IMR-90 (cell line): ENCODE data around the gene CYP4F2. TPM values are rescaled to one million over a fixed set of nuclear protein-coding genes. Genes with fewer than 3 reads are reported as not detected.

Source experiments
- ATAC-seq: fragments of 200-7000 bp; cut with Tn5 transposase; 2 replicates; pipeline ENCODE4 v1.9.1; 2020; ENCODE audit warnings: low read depth, mild to moderate bottlenecking, moderate library complexity
- BruUV-seq: library from RNA; stranded (reverse); fragments of 400-500 nt; replicated peaks from 2 replicates; lab custom pipeline; 2021; lab: Mats Ljungman, UMichigan
- CTCF ChIA-PET: fragments of 300-600 bp; formaldehyde crosslinking; extraction: SDS; loops from one replicate; lab custom pipeline; 2021; ENCODE audit warnings: antibody characterized with exemption; lab: Yijun Ruan, JAX
- POLR2A ChIA-PET: fragments of 300-600 bp; sonication (Branson Sonifier 250); formaldehyde crosslinking; loops from one replicate; lab custom pipeline; 2022; ENCODE audit warnings: antibody characterized with exemption; ENCODE audit not compliant: unreplicated experiment; lab: Charles Lee
- DNase-seq: peaks from one replicate; pipeline ENCODE4 v3.0.0; 2013
- H2AFZ ChIP-seq: replicated peaks from 2 replicates; pipeline ENCODE3; 2013; ENCODE audit warnings: low read length, mild to moderate bottlenecking; ENCODE audit not compliant: poor library complexity
- H2AK5ac ChIP-seq: 2 replicates; pipeline ENCODE4 v1.6.1; 2013; ENCODE audit warnings: low read depth, low read length, inconsistent platforms
- H2AK9ac ChIP-seq: replicated peaks from 2 replicates; pipeline ENCODE3; 2013; ENCODE audit warnings: mild to moderate bottlenecking, low read depth, low read length, moderate library complexity; ENCODE audit not compliant: poor library complexity
- H2BK120ac ChIP-seq: 2 replicates; pipeline ENCODE4 v1.6.1; 2013; ENCODE audit warnings: low read depth, low read length, inconsistent platforms
- H2BK15ac ChIP-seq: 3 replicates; pipeline ENCODE4 v1.6.1; 2013; ENCODE audit warnings: low read depth, low read length, inconsistent platforms
- H2BK20ac ChIP-seq: 2 replicates; pipeline ENCODE4 v1.6.1; 2013; ENCODE audit warnings: low read depth, mild to moderate bottlenecking, inconsistent platforms, low read length, moderate library complexity
- H2BK5ac ChIP-seq: 2 replicates; pipeline ENCODE4 v1.6.1; 2013; ENCODE audit warnings: mild to moderate bottlenecking, low read depth, low read length, inconsistent platforms; ENCODE audit not compliant: poor library complexity, severe bottlenecking
- H3K14ac ChIP-seq: replicated peaks from 2 replicates; pipeline ENCODE4 v1.6.1; 2013; ENCODE audit warnings: low read depth, low read length, inconsistent platforms
- H3K18ac ChIP-seq: 2 replicates; pipeline ENCODE4 v1.6.1; 2013; ENCODE audit warnings: low read depth, low read length, control low read depth
- H3K23ac ChIP-seq: 2 replicates; pipeline ENCODE4 v1.6.1; 2013; ENCODE audit warnings: low read depth, low read length, inconsistent platforms
- H3K27ac ChIP-seq: 2 replicates; pipeline ENCODE4 v1.5.1; 2013; ENCODE audit warnings: mild to moderate bottlenecking, control low read depth, low read length; ENCODE audit not compliant: insufficient read depth
- H3K27me3 ChIP-seq: 2 replicates; pipeline ENCODE4 v1.6.1; 2013; ENCODE audit warnings: low read length; ENCODE audit not compliant: control insufficient read depth, insufficient read depth
- H3K36me3 ChIP-seq: 2 replicates; pipeline ENCODE4 v1.6.1; 2013; ENCODE audit warnings: low read length, mixed read lengths; ENCODE audit not compliant: control insufficient read depth, insufficient read depth
- H3K4ac ChIP-seq: 2 replicates; pipeline ENCODE4 v1.6.1; 2013; ENCODE audit warnings: low read depth, low read length, inconsistent platforms
- H3K4me1 ChIP-seq: 2 replicates; pipeline ENCODE4 v1.6.1; 2013; ENCODE audit warnings: low read length, mixed read lengths; ENCODE audit not compliant: control insufficient read depth, insufficient read depth
- H3K4me2 ChIP-seq: 2 replicates; pipeline ENCODE4 v1.6.1; 2013; ENCODE audit warnings: low read depth, mild to moderate bottlenecking, control low read depth, low read length, moderate library complexity
- H3K4me3 ChIP-seq: 2 replicates; pipeline ENCODE4 v1.5.1; 2013; ENCODE audit warnings: low read depth, mild to moderate bottlenecking, control low read depth, low read length, moderate library complexity; ENCODE audit not compliant: insufficient read depth
- H3K56ac ChIP-seq: 2 replicates; pipeline ENCODE4 v1.6.1; 2013; ENCODE audit warnings: low read length, inconsistent platforms; ENCODE audit not compliant: insufficient read depth; ENCODE audit errors: extremely low read depth
- H3K79me1 ChIP-seq, 2 experiments: 2 replicates each; pipeline ENCODE4 v1.6.1; 2013; ENCODE audit warnings: low read length in 2 of 2, inconsistent platforms in 1 of 2, low read depth in 1 of 2
- H3K9ac ChIP-seq: 2 replicates; pipeline ENCODE4 v1.6.1; 2013; ENCODE audit warnings: low read depth, low read length, control low read depth
- H3K9me1 ChIP-seq: 2 replicates; pipeline ENCODE4 v1.6.1; 2013; ENCODE audit warnings: low read length, inconsistent platforms; ENCODE audit not compliant: insufficient read depth
- H3K9me3 ChIP-seq: 2 replicates; pipeline ENCODE4 v1.6.1; 2013; ENCODE audit warnings: low read length; ENCODE audit not compliant: control insufficient read depth, insufficient read depth
- H4K20me1 ChIP-seq: 2 replicates; pipeline ENCODE4 v1.6.1; 2013; ENCODE audit warnings: low read length, inconsistent platforms; ENCODE audit not compliant: insufficient read depth
- H4K5ac ChIP-seq: 2 replicates; pipeline ENCODE4 v1.6.1; 2013; ENCODE audit warnings: mild to moderate bottlenecking, low read depth, low read length, control low read depth
- H4K8ac ChIP-seq, 2 experiments: 2 replicates each; pipeline ENCODE4 v1.6.1; 2013; ENCODE audit warnings: low read depth in 2 of 2, low read length in 2 of 2, control low read depth in 1 of 2, inconsistent platforms in 1 of 2
- H4K91ac ChIP-seq: 2 replicates; pipeline ENCODE4 v1.6.1; 2013; ENCODE audit warnings: low read depth, low read length, inconsistent platforms; ENCODE audit not compliant: insufficient read depth
- CEBPB ChIP-seq: IDR thresholded peaks from 2 replicates; pipeline ENCODE4 v1.6.1; 2012; ENCODE audit warnings: low read depth, low read length, improper control_type of control experiment
- FOS ChIP-seq: fragments of 150-350 bp; IDR thresholded peaks from 2 replicates; pipeline ENCODE4 v1.6.1; 2016; ENCODE audit warnings: low read depth, low read length
- NFE2L2 ChIP-seq: fragments of 150-350 bp; IDR thresholded peaks from 2 replicates; pipeline ENCODE4 v1.6.1; 2016; ENCODE audit warnings: low read depth, mild to moderate bottlenecking, low read length
- WGBS, 2 experiments: methylation state at CpG; one replicate each; pipeline versions ENCODE4 v1.1.5 to v1.1.7; 2013; ENCODE audit warnings: missing lambda C conversion rate in 2 of 2; ENCODE audit not compliant: insufficient read length in 1 of 2; ENCODE audit errors: extremely low coverage in 2 of 2; 5-methylcytosine and 5-hydroxymethylcytosine counted together
- dilution Hi-C: fragments of 300-500 bp; cut with HindIII; formaldehyde crosslinking; loops from one replicate; pipeline ENCODE4 v1.14.3; 2018; ENCODE audit warnings: low sequenced_read_pairs; ENCODE audit not compliant: unreplicated experiment
- in situ Hi-C: fragments of 300-500 bp; cut with MboI; formaldehyde crosslinking; loops from 3 replicates; pipeline ENCODE4 v1.14.3; 2019; ENCODE audit warnings: low sequenced_read_pairs, inconsistent platforms, mixed read lengths
- intact Hi-C: fragments of 100-400 bp; cut with micrococcal nuclease; formaldehyde crosslinking; loops from 2 replicates; pipeline ENCODE4 v1.10.0; 2022
- polyA plus RNA-seq, 3 experiments: library from polyadenylated mRNA; depleted of rRNA; stranded (reverse); fragments of >200 nt; gene quantifications; 2 replicates each; pipeline ENCODE4 v1.2.3, GENCODE V29; 2012; ENCODE audit warnings: low replicate concordance in 1 of 3
- total RNA-seq: library from RNA; depleted of rRNA; stranded (reverse); fragments of >200 nt; gene quantifications from 2 replicates; pipeline ENCODE4 v1.2.3, GENCODE V29; 2012
- TF ChIP-seq, protein P1 (sequence below): fragments of 150-350 bp; IDR thresholded peaks from 2 replicates; pipeline ENCODE4 v1.6.1; 2017; ENCODE audit warnings: mild to moderate bottlenecking, antibody characterized with exemption, low read length, low read depth
- TF ChIP-seq, protein P2 (sequence below): conservative IDR thresholded peaks from 2 replicates; pipeline ENCODE4 v1.5.1; 2012; ENCODE audit warnings: mild to moderate bottlenecking, low read depth, low read length, improper control_type of control experiment

CYP4F2 gene
- total and polyA plus RNA-seq, 2 of the 4 experiments (the other 2 are of a cell fraction): not detected

- H4K5ac ChIP-seq: no peak overlapping the region
- ATAC-seq: no peak
- BruUV-seq: no TSS peak
- no peaks in the 10 kb centered on the region for H4K20me1 ChIP-seq
- no peak overlapping the region for H3K4ac ChIP-seq
- in situ Hi-C loops (no loop called here), intact Hi-C loops (no loop called here), dilution Hi-C loops (no loop called here)
- H2BK15ac ChIP-seq: no peak overlapping the region
- CTCF ChIA-PET: no interaction called here
- no peaks in the 10 kb centered on the region for H3K36me3 ChIP-seq
- no peak overlapping the region for H3K4me2 ChIP-seq
- H4K8ac ChIP-seq: no peak overlapping the region
- WGBS, 2 experiments: 65% methylated on average over 8 of the region's 16 CpGs; no CpG with 5 or more reads in 1 of the 2 experiments
- POLR2A ChIA-PET: no interaction called here
- no peak overlapping the region for H2AFZ ChIP-seq
- peaks cover 30% of the 10 kb centered on the region; the same call in 1 of the 2 replicates for H3K9me3 ChIP-seq
- no peak overlapping the region for H3K27ac ChIP-seq
- no peak overlapping the region for H2BK20ac ChIP-seq
- no peak overlapping the region for H3K4me3 ChIP-seq
- H4K91ac ChIP-seq: no peak overlapping the region
- H3K9me1 ChIP-seq: no peaks in the 10 kb centered on the region
- H2AK5ac ChIP-seq: no peak overlapping the region
- no peak overlapping the region for H2BK5ac ChIP-seq
- no peaks in the 10 kb centered on the region for H3K4me1 ChIP-seq
- H3K14ac ChIP-seq: no peak overlapping the region
- no peak overlapping the region for H3K9ac ChIP-seq
- no peak for DNase-seq
- no peak overlapping the region for H3K23ac ChIP-seq
- H2BK120ac ChIP-seq: no peak overlapping the region
- H2AK9ac ChIP-seq: no peak overlapping the region
- H3K27me3 ChIP-seq: no peaks in the 10 kb centered on the region
- H3K56ac ChIP-seq: no peak overlapping the region
- no peaks in the 10 kb centered on the region for H3K79me1 ChIP-seq
- TF ChIP-seq CEBPB (no peak), FOS (no peak), NFE2L2 (no peak)
- TF ChIP-seq, protein P1, sequence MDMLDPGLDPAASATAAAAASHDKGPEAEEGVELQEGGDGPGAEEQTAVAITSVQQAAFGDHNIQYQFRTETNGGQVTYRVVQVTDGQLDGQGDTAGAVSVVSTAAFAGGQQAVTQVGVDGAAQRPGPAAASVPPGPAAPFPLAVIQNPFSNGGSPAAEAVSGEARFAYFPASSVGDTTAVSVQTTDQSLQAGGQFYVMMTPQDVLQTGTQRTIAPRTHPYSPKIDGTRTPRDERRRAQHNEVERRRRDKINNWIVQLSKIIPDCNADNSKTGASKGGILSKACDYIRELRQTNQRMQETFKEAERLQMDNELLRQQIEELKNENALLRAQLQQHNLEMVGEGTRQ: no peak
- TF ChIP-seq, protein P2, sequence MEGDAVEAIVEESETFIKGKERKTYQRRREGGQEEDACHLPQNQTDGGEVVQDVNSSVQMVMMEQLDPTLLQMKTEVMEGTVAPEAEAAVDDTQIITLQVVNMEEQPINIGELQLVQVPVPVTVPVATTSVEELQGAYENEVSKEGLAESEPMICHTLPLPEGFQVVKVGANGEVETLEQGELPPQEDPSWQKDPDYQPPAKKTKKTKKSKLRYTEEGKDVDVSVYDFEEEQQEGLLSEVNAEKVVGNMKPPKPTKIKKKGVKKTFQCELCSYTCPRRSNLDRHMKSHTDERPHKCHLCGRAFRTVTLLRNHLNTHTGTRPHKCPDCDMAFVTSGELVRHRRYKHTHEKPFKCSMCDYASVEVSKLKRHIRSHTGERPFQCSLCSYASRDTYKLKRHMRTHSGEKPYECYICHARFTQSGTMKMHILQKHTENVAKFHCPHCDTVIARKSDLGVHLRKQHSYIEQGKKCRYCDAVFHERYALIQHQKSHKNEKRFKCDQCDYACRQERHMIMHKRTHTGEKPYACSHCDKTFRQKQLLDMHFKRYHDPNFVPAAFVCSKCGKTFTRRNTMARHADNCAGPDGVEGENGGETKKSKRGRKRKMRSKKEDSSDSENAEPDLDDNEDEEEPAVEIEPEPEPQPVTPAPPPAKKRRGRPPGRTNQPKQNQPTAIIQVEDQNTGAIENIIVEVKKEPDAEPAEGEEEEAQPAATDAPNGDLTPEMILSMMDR: no peak
- no peak overlapping the region for H3K18ac ChIP-seq
Observed at GRCh38 chr19:15897026-15897737, 692 bp downstream of the CYP4F2 start.
